Adipose tissue (tissue), 3 donors: ENCODE data around the gene ZNF480. TPM values are rescaled to one million over a fixed set of nuclear protein-coding genes. Genes with fewer than 3 reads are reported as not detected.
"Not testable (repeated sequence)": the region's sequence is repeated elsewhere in the genome, so short reads cannot be mapped to it uniquely, and the experiment has no call there.

Experiments
- H3K27ac ChIP-seq: one replicate; pipeline ENCODE4 v1.5.1; 2013; ENCODE audit warnings: low read depth, low read length
- WGBS, 3 donors: extraction: QIAGEN DNeasy Blood & Tissue Kit; methylation state at CpG; one replicate each; pipeline ENCODE4 v1.1.7; 2013; 5-methylcytosine and 5-hydroxymethylcytosine counted together
- polyA plus RNA-seq, 3 donors: library from polyadenylated mRNA; stranded (reverse); fragments of 200-250 nt; gene quantifications; one replicate each; pipeline ENCODE4 v1.2.3, GENCODE V29; 2013
- donor health status: healthy with polysubstance abuse.
- donor health status: Bipolar disorder and iron deficiency.
- donor health status: healthy.

The ZNF480 gene
- polyA plus RNA-seq, 3 donors: 2.5 to 3.4 (median 2.8) TPM

- WGBS, 3 donors: 43 to 58% (median 50%) methylated on average over 9 of the region's 9 CpGs
- H3K27ac ChIP-seq: no peak overlapping the region
Observed at GRCh38 chr19:52335768-52336116, 38.8 kb downstream of the ZNF480 start.

- 1% methylated on average over 55 of the region's 55 CpGs for WGBS, 3 donors
- no peak within 1 kb of the TSS for H3K27ac ChIP-seq
Observed at GRCh38 chr19:52336117-52336790, 39.3 kb downstream of the ZNF480 start, which contains the start of gene ZNF610. Gene ZNF610, plus strand, starts transcription at chr19:52336243. Its CDS starts 12,930 bp downstream, at chr19:52349173.

- WGBS, 3 donors: 2 to 4% (median 2%) methylated on average over 9 of the region's 9 CpGs
- no peak overlapping the region for H3K27ac ChIP-seq
Observed at GRCh38 chr19:52336791-52337381, 39.9 kb downstream of the ZNF480 start.

GRCh38 chr19:52339022-52339421 lies 42.1 kb downstream of the ZNF480 start:
- WGBS, 3 donors: 60 to 89% (median 81%) methylated on average over 3 of the region's 3 CpGs
- not testable (repeated sequence) for H3K27ac ChIP-seq

- H3K27ac ChIP-seq: no peak overlapping the region
- WGBS, 3 donors: 21 to 23% (median 23%) methylated on average over 8 of the region's 8 CpGs
Observed at GRCh38 chr19:52343548-52343947, 46.6 kb downstream of the ZNF480 start.

DNA sequence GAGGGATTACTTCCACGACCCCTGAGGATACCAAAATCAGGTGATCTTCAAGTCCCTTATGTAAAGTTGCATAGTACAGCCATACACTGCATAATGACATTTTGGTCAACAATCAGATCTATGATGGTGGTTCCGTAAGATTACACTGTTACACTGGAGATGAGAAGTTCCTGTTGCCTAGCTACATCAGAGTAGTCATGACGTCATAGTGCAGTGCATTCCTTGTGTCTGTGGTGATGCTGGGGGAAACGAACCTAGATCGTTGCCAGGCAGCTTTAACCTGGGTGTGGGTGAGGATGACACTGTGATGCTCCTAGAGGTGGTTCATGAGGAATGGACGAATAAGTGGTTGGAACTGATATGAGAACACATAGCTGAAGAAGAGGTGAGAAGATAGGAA lies 48.2 kb downstream of the ZNF480 start:
- no peak overlapping the region for H3K27ac ChIP-seq
- 83 to 88% (median 86%) methylated on average over 6 of the region's 6 CpGs for WGBS, 3 donors

- no peak overlapping the region for H3K27ac ChIP-seq
- 72 to 81% (median 79%) methylated on average over 9 of the region's 9 CpGs for WGBS, 3 donors
Observed at GRCh38 chr19:52351512-52351911, 54.5 kb downstream of the ZNF480 start.

GRCh38 chr19:52366414-52366824 lies 69.5 kb downstream of the ZNF480 start:
- WGBS, 3 donors: 97 to 98% (median 97%) methylated on average over 8 of the region's 8 CpGs
- no peak overlapping the region for H3K27ac ChIP-seq

- H3K27ac ChIP-seq: peak within 1 kb of the TSS; percentile 88
- 1 to 2% (median 1%) methylated on average over 52 of the region's 52 CpGs for WGBS, 3 donors
Observed at GRCh38 chr19:52369559-52370340, 72.8 kb downstream of the ZNF480 start, which contains the start of gene ZNF880. Gene ZNF880, plus strand, starts transcription at chr19:52369923. Its CDS starts 43 bp downstream, at chr19:52369966.

- WGBS, 3 donors: 21 to 45% (median 39%) methylated on average over 7 of the region's 7 CpGs
- H3K27ac ChIP-seq: peak overlapping the region; percentile 88
Observed at GRCh38 chr19:52370341-52370710, 73.4 kb downstream of the ZNF480 start.

Other genes with a start within 250 kb of the ZNF480 start
- 1 to 10 TPM; 3.1 to 4.3 (median 3.3) TPM for gene ZNF432, start 248.3 kb upstream of the ZNF480 start, polyA plus RNA-seq
- gene ZNF841, start 201.4 kb upstream of the ZNF480 start, polyA plus RNA-seq: 1 to 10 TPM; 5.1 to 5.9 (median 5.8) TPM
- 1 to 10 TPM; 2.1 to 3.2 (median 2.2) TPM for gene ZNF616, start 157.2 kb upstream of the ZNF480 start, polyA plus RNA-seq
- gene ZNF836, start 125.5 kb upstream of the ZNF480 start, polyA plus RNA-seq: 1 to 10 TPM; 2.2 to 5.4 (median 4.0) TPM
- 100 to 1,000 TPM in 1 of 3 donors, 10 to 100 TPM in 2; 58.2 to 106 (median 88.5) TPM for gene PPP2R1A, start 107.1 kb upstream of the ZNF480 start, polyA plus RNA-seq
- gene ZNF766, start 27.6 kb upstream of the ZNF480 start, polyA plus RNA-seq: 1 to 10 TPM; 2.0 to 3.8 (median 2.7) TPM
- 1 to 10 TPM in 1 of 3 donors, under 1 TPM in 2; 0.39 to 1.0 (median 0.93) TPM for gene ZNF610, start 39.1 kb downstream of the ZNF480 start, polyA plus RNA-seq
- gene ZNF880, start 72.8 kb downstream of the ZNF480 start, polyA plus RNA-seq: 10 to 100 TPM in 1 of 3 donors, 1 to 10 TPM in 2; 5.7 to 12.5 (median 8.5) TPM
- 10 to 100 TPM in 1 of 3 donors, 1 to 10 TPM in 2; 3.2 to 11.9 (median 4.3) TPM for gene ZNF528, start 100.7 kb downstream of the ZNF480 start, polyA plus RNA-seq
- gene ZNF534, start 132.0 kb downstream of the ZNF480 start, polyA plus RNA-seq: not detected
- gene ZNF578, start 156.4 kb downstream of the ZNF480 start, polyA plus RNA-seq: 1 to 10 TPM in 1 of 3 donors, under 1 TPM in 2; 0.27 to 1.0 (median 0.40) TPM
- gene ZNF808, start 230.5 kb downstream of the ZNF480 start, polyA plus RNA-seq: 1 to 10 TPM; 1.8 to 2.6 (median 2.5) TPM